ENCODE data around the gene SLC16A1.
"Not testable (repeated sequence)": the region's sequence is repeated elsewhere in the genome, so short reads cannot be mapped to it uniquely, and the experiment has no call there.

SLC16A1 gene

DNA sequence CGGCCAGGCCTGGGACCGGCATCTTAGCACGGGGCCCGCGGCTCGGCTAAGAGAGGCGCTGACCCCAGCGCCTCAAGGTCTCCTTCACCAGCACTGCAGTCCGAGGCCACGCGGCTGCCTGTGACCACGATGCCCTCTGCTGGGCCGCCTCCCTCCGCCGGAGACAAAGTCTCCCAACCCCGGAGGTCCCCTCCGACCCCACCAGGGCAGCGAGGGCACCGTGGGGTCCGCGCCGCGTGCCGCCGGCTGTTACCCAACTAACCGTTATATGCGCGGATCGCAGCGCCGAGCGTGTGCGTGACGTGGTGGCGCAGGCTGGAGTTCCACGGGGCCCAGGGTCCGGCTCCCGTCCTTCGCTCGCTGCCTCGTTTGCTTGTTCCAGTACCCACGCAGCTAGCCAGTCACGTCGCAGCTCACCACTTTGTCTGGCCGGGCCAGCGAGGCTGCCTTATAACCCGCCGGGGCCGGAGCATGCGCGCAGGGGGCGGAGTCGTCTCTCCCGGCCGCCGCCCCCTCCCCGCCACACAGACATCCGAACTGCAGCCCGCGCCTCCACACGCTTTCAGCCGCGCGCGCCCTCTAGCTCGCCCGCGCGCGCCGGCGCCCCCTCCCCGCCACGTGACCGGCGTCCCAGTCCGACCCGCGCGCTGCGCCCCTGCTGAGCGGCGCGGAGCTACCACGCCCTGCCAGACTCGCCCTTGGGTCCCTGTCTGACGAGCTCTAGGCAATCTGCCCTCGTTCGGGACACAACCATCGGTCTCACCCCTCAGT, at the start of gene SLC16A1:
TSS of gene SLC16A1 (minus strand) at position 424 of the 771 bp plus-strand sequence. CDS start 26,888 bp downstream, outside the sequence.
- peak; percentile 84 for DNase-seq (ENCODE audit: low read depth)

- no peak for DNase-seq (ENCODE audit: low read depth)
Observed at GRCh38 chr1:113003751-113004690, 48.0 kb upstream of the SLC16A1 start.

DNA sequence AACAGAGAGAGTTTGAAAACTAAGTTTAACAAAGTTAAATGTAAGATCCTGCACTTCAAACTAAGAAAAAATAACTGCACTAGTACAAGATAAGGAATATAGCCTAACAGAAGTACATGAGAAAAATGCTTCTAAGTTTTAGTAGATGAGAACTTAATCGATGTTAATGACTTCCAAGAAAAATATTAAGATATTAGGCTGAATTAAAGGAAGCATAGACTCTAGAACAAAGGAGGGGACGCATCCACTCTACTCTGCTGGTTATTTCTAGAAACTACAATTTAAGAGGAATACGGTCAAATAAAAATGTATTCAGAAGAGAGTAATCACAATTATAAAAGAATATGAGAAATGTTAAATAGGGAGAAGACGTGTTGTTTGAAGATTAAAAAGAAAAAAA, 46.3 kb upstream of the SLC16A1 start:
- no peak for DNase-seq (ENCODE audit: low read depth)

DNA sequence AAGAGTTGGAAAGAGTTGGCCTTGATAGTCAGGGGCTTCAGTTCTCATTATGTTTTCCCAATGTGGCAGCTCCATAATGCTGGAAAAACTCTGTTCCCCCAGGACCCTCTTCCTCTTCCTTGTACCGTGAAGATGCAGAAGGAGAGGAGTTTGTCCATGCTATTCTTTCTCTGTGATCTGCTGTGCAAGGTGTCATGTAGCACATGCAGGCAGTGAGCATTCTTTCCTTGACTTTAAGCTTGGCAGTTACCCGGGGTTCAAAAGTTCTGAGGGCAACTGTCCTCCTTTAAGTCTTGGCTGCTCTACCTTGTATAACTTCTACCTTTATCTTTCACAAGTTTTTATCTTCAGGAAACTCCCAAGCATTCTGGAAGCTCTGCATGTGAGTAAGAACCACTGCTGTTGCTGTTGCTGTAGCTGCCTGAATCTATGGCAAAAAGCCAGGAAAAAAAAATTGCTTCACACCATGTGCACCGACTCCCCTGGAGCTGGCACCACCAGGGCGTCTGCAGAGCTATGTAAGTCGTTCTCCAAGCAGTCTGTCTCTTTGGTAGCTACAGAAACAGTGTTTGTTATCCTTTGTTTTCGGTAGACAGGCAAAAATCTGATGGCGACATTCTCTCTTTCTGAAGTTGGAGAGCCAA, 42.7 kb upstream of the SLC16A1 start:
- no peak for DNase-seq (ENCODE audit: low read depth)

GRCh38 chr1:112997781-112998180, 41.8 kb upstream of the SLC16A1 start:
- DNase-seq (ENCODE audit: low read depth), result no peak

DNA sequence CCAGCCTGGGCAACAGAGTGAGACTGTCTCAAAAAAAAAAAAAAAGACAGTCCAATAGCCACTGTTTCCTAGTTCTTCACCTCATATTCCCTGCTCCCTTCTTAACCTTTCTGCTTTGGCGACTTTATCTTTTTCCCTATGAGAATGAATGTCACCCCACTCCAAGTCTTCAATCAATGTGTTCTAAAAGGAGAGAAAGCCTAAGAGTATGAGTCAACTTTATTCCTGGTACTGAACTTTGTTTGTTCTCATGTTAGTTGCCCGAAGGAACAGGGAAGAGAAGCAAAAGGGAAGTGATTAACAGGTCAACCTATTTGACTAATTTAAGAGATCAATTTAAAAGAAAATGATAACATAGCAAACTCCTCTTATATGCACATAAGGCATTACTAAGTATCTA, 39.9 kb upstream of the SLC16A1 start:
- no peak for DNase-seq (ENCODE audit: low read depth)

- DNase-seq (ENCODE audit: low read depth), result not testable (repeated sequence)
Observed at GRCh38 chr1:112995021-112995420, 39.0 kb upstream of the SLC16A1 start.

DNA sequence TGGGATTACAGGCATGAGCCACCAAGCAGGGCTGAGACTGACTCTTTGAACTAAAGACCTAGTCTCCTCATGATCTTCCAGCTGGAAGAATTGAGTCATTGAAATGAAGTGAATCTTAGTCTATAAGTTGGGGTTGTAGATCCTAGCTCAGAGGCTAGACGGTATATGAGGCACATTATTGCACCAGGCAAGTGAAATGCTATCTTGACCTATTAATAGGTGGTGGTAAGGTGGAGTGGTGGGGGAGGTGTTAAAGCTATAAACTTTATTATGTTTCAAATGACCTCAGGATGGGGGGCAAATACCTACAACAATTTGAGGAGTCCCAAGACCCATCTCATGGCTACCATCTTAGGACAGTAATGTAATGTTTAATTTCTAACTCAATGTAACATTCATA, 36.8 kb upstream of the SLC16A1 start:
- DNase-seq (ENCODE audit: low read depth), result no peak

DNA sequence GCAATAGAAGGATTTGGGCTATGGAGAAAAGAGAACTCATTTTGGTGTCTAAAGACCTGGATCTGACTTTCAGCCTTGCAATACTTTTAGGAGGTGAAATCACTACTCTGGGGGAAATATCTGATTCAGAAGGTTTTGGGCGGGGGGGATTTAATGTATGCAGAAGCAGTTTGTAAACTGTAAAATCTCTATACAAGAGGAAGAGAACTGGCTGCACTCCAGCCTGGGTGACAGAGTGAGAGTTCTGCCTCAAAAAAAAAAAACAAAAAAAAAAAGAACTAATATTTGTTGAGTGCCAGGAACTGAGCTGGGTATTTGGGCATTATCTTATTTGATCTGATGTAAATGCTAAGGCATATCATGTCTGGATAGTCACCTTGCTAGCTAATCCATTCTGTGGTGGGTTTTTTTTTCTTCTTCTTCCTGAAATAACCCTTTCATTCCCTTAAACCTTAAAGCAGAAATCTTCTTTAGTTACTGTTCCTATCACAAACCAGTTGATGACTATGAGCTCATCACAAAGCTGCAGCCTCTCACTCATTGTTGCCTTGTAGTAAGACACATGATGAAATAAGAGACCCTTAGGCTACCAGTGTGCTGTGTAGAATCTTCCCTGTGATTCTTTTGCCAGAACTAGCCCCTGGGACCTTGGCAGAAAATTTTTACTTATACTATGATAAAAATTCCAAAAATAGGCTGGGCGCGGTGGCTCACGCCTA, 35.6 kb upstream of the SLC16A1 start:
- no peak for DNase-seq (ENCODE audit: low read depth)

DNA sequence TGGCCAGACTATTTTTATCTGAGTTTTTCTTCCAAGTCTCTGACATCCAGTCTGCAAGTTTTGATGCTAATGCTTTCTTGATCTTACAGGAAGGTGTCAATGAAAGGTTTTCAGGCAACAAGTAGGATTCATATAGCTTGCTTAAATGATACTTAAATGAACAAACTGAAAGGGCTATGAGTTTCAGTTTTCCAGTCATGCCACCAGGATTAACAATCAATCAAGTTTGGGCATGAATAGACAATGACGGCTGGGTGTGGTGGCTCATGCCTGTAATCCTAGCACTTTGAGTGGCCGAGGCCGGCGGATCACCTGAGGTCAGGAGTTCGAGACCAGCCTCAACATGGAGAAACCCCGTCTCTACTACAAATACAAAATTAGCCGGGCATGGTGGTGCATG, 34.3 kb upstream of the SLC16A1 start:
- no peak for DNase-seq (ENCODE audit: low read depth)

GRCh38 chr1:112988367-112988766, 32.4 kb upstream of the SLC16A1 start:
- DNase-seq (ENCODE audit: low read depth), result no peak

DNA sequence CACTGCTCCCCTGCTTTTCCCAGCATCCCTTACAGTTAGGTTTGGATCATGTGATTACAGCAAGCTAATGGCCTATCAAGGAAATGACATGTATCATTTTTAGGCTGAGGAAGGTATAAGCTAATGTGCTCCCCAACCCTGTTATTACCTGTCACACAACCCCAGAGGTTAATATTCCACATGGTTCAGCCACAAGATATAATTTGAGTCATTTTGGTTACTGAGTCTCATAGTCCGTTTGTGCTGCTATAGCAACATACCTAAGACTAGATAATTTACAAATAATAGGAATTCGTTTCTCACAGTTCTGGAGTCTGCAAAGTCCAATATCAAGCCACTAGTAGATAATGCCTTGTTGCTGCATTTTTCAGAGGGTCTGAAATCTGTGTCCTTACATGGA, 29.1 kb upstream of the SLC16A1 start:
- DNase-seq (ENCODE audit: low read depth), result no peak

GRCh38 chr1:112983537-112984131, 27.6 kb upstream of the SLC16A1 start:
- no peak for DNase-seq (ENCODE audit: low read depth)

- DNase-seq (ENCODE audit: low read depth), result no peak
Observed at GRCh38 chr1:112982853-112983536, 27.0 kb upstream of the SLC16A1 start.

GRCh38 chr1:112982328-112982727, 26.3 kb upstream of the SLC16A1 start:
- no peak for DNase-seq (ENCODE audit: low read depth)

DNA sequence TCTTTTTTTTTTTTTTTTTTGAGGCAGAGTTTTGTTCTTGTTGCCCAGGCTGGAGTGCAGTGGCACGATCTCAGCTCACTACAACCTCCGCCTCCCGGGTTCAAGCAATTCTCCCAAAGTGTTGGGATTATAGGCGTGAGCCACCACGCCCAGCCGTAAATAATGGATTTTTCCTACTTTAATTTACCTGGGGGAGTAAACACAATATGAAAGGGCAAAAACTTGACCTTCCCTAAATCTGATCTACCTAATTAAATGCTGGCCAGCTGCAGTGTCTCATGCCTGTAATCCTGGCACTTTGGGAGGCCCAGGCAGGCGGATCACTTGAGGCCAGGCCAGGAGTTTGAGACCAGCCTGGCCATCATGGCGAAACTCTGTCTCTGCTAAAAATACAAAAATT, 25.8 kb upstream of the SLC16A1 start:
- not testable (repeated sequence) for DNase-seq (ENCODE audit: low read depth)

DNA sequence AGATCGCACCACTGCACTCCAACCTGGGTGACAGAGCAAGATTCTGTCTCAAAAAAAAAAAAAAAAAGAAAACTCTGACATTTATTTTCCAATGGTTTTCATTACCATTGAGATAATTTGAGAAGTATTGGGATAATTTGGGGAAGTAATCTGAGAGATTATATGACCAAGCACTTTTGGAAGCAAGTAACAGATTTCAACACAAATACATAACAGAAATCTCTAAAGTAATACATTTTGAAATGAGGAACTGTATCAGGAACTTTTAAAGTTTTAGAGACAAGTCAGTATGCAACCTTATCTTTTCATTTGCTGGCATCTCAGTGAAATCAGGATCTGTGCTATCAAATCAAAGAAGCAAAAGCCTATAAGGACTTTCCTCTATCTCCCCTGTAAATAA, 25.4 kb upstream of the SLC16A1 start:
- DNase-seq (ENCODE audit: low read depth), result no peak

- no peak for DNase-seq (ENCODE audit: low read depth)
Observed at GRCh38 chr1:112975336-112975735, 19.3 kb upstream of the SLC16A1 start.

GRCh38 chr1:112974646-112975045, 18.6 kb upstream of the SLC16A1 start:
- no peak for DNase-seq (ENCODE audit: low read depth)

DNA sequence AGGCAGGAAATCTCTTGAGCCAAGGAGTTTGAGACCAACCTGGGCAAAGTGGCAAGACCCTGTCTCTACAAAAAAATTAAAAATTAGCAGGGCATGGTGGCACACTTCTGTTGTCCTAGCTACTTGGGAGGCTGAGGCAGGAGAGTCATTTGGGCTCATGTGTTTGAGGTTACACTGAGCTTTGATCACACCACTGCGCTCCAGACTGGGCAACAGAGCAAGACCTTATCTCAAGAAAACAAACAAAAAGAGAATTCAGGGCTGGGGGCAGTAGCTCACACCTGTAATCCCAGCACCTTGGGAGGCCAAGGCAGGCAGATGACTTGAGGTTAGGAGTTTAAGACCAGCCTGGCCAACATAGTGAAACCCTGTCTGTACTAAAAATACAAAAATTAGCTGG, 17.8 kb upstream of the SLC16A1 start:
- no peak for DNase-seq (ENCODE audit: low read depth)

- no peak for DNase-seq (ENCODE audit: low read depth)
Observed at GRCh38 chr1:112971006-112971405, 15.0 kb upstream of the SLC16A1 start.
